Measurements from ENCODE around the gene ZBTB20.

The ZBTB20 gene

GRCh38 chr3:114454551-114455251 lies 692.4 kb downstream of the ZBTB20 start:
- no peak for FAIRE-seq

GRCh38 chr3:114453361-114453780 lies 693.7 kb downstream of the ZBTB20 start:
- no peak for FAIRE-seq

GRCh38 chr3:114452937-114453336 lies 694.2 kb downstream of the ZBTB20 start:
- FAIRE-seq, result no peak

- FAIRE-seq, result no peak
These were observed 694.8 kb downstream of the ZBTB20 start for GRCh38 chr3:114452256-114452655.

GRCh38 chr3:114451561-114452018 lies 695.5 kb downstream of the ZBTB20 start:
- peak; percentile 91 for FAIRE-seq

- FAIRE-seq, result peak; percentile 60
These were observed 696.0 kb downstream of the ZBTB20 start for GRCh38 chr3:114451051-114451451.

- peak; percentile 75 for FAIRE-seq
These were observed 697.0 kb downstream of the ZBTB20 start for GRCh38 chr3:114450008-114450596.

- no peak for FAIRE-seq
These were observed 697.6 kb downstream of the ZBTB20 start for GRCh38 chr3:114449271-114450007.

GRCh38 chr3:114447950-114448479 lies 699.1 kb downstream of the ZBTB20 start:
- FAIRE-seq, result no peak

GRCh38 chr3:114447545-114447944 lies 699.5 kb downstream of the ZBTB20 start:
- FAIRE-seq, result peak; percentile 29

- FAIRE-seq, result peak; percentile 26
These were observed 700.5 kb downstream of the ZBTB20 start for GRCh38 chr3:114446600-114446999.

GRCh38 chr3:114445233-114445632 lies 701.9 kb downstream of the ZBTB20 start:
- FAIRE-seq, result no peak

- FAIRE-seq, result no peak
These were observed 702.9 kb downstream of the ZBTB20 start for GRCh38 chr3:114444216-114444615.

GRCh38 chr3:114442246-114442645 lies 704.8 kb downstream of the ZBTB20 start:
- no peak for FAIRE-seq

- FAIRE-seq, result no peak
These were observed 705.7 kb downstream of the ZBTB20 start for GRCh38 chr3:114441386-114441785.

- no peak for FAIRE-seq
These were observed 706.4 kb downstream of the ZBTB20 start for GRCh38 chr3:114440700-114441099.

GRCh38 chr3:114439284-114439683 lies 707.8 kb downstream of the ZBTB20 start:
- no peak for FAIRE-seq

- no peak for FAIRE-seq
These were observed 709.2 kb downstream of the ZBTB20 start for GRCh38 chr3:114437897-114438296.

GRCh38 chr3:114436182-114436581 lies 710.9 kb downstream of the ZBTB20 start:
- no peak for FAIRE-seq

- no peak for FAIRE-seq
These were observed 711.5 kb downstream of the ZBTB20 start for GRCh38 chr3:114435386-114436115.

GRCh38 chr3:114432310-114432709 lies 714.8 kb downstream of the ZBTB20 start:
- no peak for FAIRE-seq

GRCh38 chr3:114428044-114428595 lies 719.0 kb downstream of the ZBTB20 start:
- no peak for FAIRE-seq
